Fibroblast of lung (primary cell): Measurements from ENCODE around the gene CIAO3. TPM values are rescaled to one million over a fixed set of nuclear protein-coding genes. Genes with fewer than 3 reads are reported as not detected.
"Not testable (repeated sequence)": the region's sequence is repeated elsewhere in the genome, so short reads cannot be mapped to it uniquely, and the experiment has no call there.

Experiments used
- DNase-seq, 2 donors: peaks; one replicate each; pipeline versions ENCODE4 v3.0.0 to v3.0.0-alpha.2; 2010; ENCODE audit warnings: low read depth in 2 of 2
- H2AFZ ChIP-seq: 2 replicates; pipeline ENCODE4 v1.5.1; 2012; ENCODE audit warnings: low read length, control low read depth, inconsistent platforms
- H3K27ac ChIP-seq: 2 replicates; pipeline ENCODE4 v1.5.1; 2011; ENCODE audit warnings: low read length, control low read depth; ENCODE audit not compliant: insufficient read depth
- H3K27me3 ChIP-seq: 2 replicates; pipeline ENCODE4 v1.5.1; 2011; ENCODE audit warnings: mild to moderate bottlenecking, low read length; ENCODE audit not compliant: control insufficient read depth, insufficient read depth
- H3K36me3 ChIP-seq: 2 replicates; pipeline ENCODE4 v1.5.1; 2011; ENCODE audit warnings: low read length; ENCODE audit not compliant: control insufficient read depth, insufficient read depth
- H3K4me1 ChIP-seq: 2 replicates; pipeline ENCODE4 v1.5.1; 2011; ENCODE audit warnings: low read length; ENCODE audit not compliant: control insufficient read depth, insufficient read depth; ENCODE audit errors: extremely low read depth
- H3K4me2 ChIP-seq: 2 replicates; pipeline ENCODE4 v1.5.1; 2011; ENCODE audit warnings: low read length, control low read depth; ENCODE audit not compliant: insufficient read depth; ENCODE audit errors: extremely low read depth
- H3K4me3 ChIP-seq, 4 experiments: fragments of 200-600 bp in 1 of 4; sonication (generic) in 1 of 4; replicated peaks in 1 of 4; 2 replicates each; pipeline ENCODE4 v1.5.1; 2011 to 2016; ENCODE audit warnings: low read length in 4 of 4, low read depth in 3 of 4, mild to moderate bottlenecking in 3 of 4, control low read depth in 2 of 4, inconsistent platforms in 1 of 4, mixed read lengths in 1 of 4; ENCODE audit not compliant: insufficient read depth in 1 of 4; ENCODE audit errors: control extremely low read depth in 1 of 4
- H3K79me2 ChIP-seq: 2 replicates; pipeline ENCODE4 v1.5.1; 2012; ENCODE audit warnings: mild to moderate bottlenecking, low read length, inconsistent platforms; ENCODE audit not compliant: control insufficient read depth, insufficient read depth
- H3K9ac ChIP-seq: 2 replicates; pipeline ENCODE4 v1.5.1; 2011; ENCODE audit warnings: mild to moderate bottlenecking, low read length, control low read depth; ENCODE audit not compliant: insufficient read depth
- H3K9me3 ChIP-seq: 2 replicates; pipeline ENCODE4 v1.5.1; 2012; ENCODE audit warnings: low read depth, low read length; ENCODE audit not compliant: control insufficient read depth, insufficient read depth
- H4K20me1 ChIP-seq: 2 replicates; pipeline ENCODE4 v1.5.1; 2011; ENCODE audit warnings: low read length; ENCODE audit not compliant: control insufficient read depth, insufficient read depth; ENCODE audit errors: extremely low read depth
- EZH2 ChIP-seq: IDR thresholded peaks from 2 replicates; pipeline ENCODE4 v1.5.1; 2012; ENCODE audit warnings: low read length, control low read depth, mild to moderate bottlenecking; ENCODE audit errors: missing control alignments
- polyA plus RNA-seq, 2 donors: library from polyadenylated mRNA; depleted of rRNA in 1 of 2; stranded (reverse) in 1 of 2; unstranded in 1 of 2; fragments of >200 nt; gene quantifications; 2 replicates each; pipeline ENCODE4 v1.2.1, GENCODE V29; 2011 to 2012; ENCODE audit warnings: missing spikeins in 1 of 2
- total RNA-seq: library from RNA; depleted of rRNA; stranded (reverse); fragments of >200 nt; gene quantifications from 2 replicates; pipeline ENCODE4 v1.2.1, GENCODE V29; 2014
- TF ChIP-seq, protein P1 (sequence below), 2 donors: IDR thresholded peaks in 1 of 2; conservative IDR thresholded peaks in 1 of 2; 1 replicate in 1 of 2; 2 replicates in 1 of 2; pipeline ENCODE4 v1.5.1; 2011 to 2012; ENCODE audit warnings: low read length in 2 of 2, control low read depth in 1 of 2, inconsistent platforms in 1 of 2, low read depth in 1 of 2, mild to moderate bottlenecking in 1 of 2

The CIAO3 gene
- total and polyA plus RNA-seq, 2 donors (not counting 1 experiment from before 2014, with no cell fraction given): 9.3 to 31.0 TPM

- Histone ChIP-seq H2AFZ (no peak overlapping the region), H3K4me3 (no peak overlapping the region), H4K20me1 (no peaks in the 10 kb centered on the region), H3K36me3 (no peaks in the 10 kb centered on the region), H3K27ac (no peak overlapping the region), H3K27me3 (no peaks in the 10 kb centered on the region), H3K4me2 (no peak overlapping the region), H3K9ac (no peak overlapping the region), H3K4me1 (no peaks in the 10 kb centered on the region), H3K79me2 (no peaks in the 10 kb centered on the region), H3K9me3 (no peaks in the 10 kb centered on the region)
- TF ChIP-seq, protein P1, sequence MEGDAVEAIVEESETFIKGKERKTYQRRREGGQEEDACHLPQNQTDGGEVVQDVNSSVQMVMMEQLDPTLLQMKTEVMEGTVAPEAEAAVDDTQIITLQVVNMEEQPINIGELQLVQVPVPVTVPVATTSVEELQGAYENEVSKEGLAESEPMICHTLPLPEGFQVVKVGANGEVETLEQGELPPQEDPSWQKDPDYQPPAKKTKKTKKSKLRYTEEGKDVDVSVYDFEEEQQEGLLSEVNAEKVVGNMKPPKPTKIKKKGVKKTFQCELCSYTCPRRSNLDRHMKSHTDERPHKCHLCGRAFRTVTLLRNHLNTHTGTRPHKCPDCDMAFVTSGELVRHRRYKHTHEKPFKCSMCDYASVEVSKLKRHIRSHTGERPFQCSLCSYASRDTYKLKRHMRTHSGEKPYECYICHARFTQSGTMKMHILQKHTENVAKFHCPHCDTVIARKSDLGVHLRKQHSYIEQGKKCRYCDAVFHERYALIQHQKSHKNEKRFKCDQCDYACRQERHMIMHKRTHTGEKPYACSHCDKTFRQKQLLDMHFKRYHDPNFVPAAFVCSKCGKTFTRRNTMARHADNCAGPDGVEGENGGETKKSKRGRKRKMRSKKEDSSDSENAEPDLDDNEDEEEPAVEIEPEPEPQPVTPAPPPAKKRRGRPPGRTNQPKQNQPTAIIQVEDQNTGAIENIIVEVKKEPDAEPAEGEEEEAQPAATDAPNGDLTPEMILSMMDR (conservative IDR thresholded peaks at IDR 0.05 in 1 of 2, IDR thresholded peaks at IDR 0.05 in 1 of 2; ENCODE audit: low read depth in 1 of 2, low read length in 2 of 2): no peak
- TF ChIP-seq EZH2: no peak
- no peak for DNase-seq
These were observed 36.0 kb upstream of the CIAO3 start for GRCh38 chr16:776824-777223.

- H3K27ac ChIP-seq, H3K4me3 ChIP-seq, H3K27me3 ChIP-seq, DNase-seq, H3K9ac ChIP-seq, H3K4me1 ChIP-seq, H2AFZ ChIP-seq, H3K4me2 ChIP-seq, H3K36me3 ChIP-seq, H3K79me2 ChIP-seq, H3K9me3 ChIP-seq, H4K20me1 ChIP-seq: not testable (repeated sequence)
These were observed 35.5 kb upstream of the CIAO3 start for GRCh38 chr16:776298-776697.

DNA sequence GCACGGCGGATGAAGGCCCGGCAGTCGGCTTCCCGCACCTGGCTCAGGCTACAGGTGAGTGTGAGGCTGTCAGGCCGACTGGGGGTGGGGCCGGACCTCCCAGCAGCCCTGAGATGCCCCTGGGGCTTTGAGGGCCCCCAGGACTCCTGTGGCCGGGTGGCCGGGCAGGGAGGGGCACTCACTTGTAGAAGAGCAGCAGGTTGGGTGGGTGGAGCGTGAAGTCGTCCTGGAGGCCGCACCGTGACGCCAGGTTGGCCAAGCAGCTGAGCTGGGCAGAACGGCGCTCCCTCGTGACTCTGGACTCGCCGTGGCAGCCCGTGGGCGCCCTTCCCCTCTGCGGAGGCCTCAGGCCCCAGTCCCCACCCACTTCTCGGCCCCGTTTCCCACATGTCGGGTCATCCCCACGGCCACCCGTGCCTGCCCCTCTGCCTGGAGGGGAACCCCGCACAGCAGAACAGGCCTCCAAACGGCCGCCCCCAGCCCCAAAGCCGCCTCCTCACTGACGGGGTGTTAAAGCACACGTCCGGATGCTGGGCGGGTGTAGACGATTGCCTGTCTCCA is 34.5 kb upstream of the CIAO3 start:
- DNase-seq: no peak
- no peak overlapping the region for H3K4me3 ChIP-seq
- H3K27me3 ChIP-seq: no peaks in the 10 kb centered on the region
- H3K36me3 ChIP-seq: no peaks in the 10 kb centered on the region
- H3K4me1 ChIP-seq: no peaks in the 10 kb centered on the region
- H2AFZ ChIP-seq: no peak overlapping the region
- H3K4me2 ChIP-seq: no peak overlapping the region
- H3K9ac ChIP-seq: no peak overlapping the region
- no peaks in the 10 kb centered on the region for H3K79me2 ChIP-seq
- no peak overlapping the region for H3K27ac ChIP-seq
- H4K20me1 ChIP-seq: no peaks in the 10 kb centered on the region
- H3K9me3 ChIP-seq: no peaks in the 10 kb centered on the region
- TF ChIP-seq, protein P1 (conservative IDR thresholded peaks at IDR 0.05 in 1 of 2, IDR thresholded peaks at IDR 0.05 in 1 of 2; ENCODE audit: low read depth in 1 of 2, low read length in 2 of 2): no peak
- TF ChIP-seq EZH2: no peak
